ENCODE results near the gene FSD2.

GRCh38 chr15:82781349-82781748, 24.5 kb downstream of the FSD2 start:
- TF ChIP-seq CTCF (IDR thresholded peaks at IDR 0.05) (no peak), EP300 (IDR thresholded peaks at IDR 0.05) (no peak), POLR2A (IDR thresholded peaks at IDR 0.05) (no peak)

Measured in ovary (tissue), 3 donors.